GM19397 (cell line): ENCODE data around the gene KCNIP4.

ENCODE experiments used
- ATAC-seq: cut with Tn5 transposase; IDR thresholded peaks from one replicate; pipeline ENCODE4 v1.9.1; 2021; ENCODE audit warnings: mild to moderate bottlenecking, moderate library complexity; ENCODE audit not compliant: unreplicated experiment

KCNIP4 gene

DNA sequence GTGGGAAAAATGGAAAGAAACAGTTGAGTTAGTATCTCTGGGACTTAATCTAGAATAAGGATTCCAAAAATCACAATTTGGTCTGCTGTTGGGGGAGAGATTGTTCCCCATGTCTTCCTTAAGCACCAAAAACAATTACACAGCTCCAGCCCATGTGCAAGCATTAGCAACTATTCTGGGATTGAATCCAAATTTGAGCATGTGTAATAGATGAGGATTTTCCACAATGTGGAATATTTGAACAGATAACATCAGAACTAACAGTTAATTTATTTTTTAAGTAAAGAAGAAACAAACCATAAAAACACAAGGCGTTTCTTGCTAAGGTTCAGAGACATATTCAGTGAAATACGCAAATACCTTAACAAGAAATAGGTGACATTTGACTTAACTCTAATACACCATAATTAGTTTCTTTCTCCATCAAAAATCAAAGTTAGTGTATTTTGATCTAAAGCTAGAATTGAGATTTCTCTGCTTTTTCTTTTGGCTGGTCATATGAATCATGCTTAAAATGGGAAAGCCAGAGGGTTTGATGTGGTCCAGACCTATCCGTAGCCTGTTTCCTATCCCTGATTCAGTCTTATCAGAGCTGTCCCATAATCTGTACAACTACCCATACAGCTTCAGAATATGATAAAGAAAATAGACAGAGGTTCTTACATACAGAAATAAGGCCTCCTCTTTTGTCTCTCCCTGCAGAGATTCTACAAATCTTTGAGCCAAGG lies 834.9 kb downstream of the KCNIP4 start:
- no peak for ATAC-seq

DNA sequence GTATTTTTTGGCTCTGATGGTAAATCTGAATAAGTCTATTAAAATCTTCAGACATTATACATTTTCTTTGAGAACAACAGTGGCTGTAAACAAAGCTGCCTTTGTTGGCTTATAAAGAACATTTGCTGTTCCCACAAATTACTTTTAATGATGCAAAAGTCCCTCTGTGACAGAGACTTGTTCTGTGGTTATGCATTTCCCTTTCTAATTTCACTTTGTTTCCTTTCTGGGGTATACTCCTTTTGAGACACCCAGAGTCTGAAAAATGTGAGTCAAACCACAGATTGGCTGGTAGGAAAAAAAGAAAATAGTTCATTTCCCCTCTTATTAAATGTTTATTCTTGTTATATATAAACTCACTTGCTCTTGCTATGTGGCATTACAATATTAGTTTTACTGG lies 845.9 kb downstream of the KCNIP4 start:
- ATAC-seq, result no peak

DNA sequence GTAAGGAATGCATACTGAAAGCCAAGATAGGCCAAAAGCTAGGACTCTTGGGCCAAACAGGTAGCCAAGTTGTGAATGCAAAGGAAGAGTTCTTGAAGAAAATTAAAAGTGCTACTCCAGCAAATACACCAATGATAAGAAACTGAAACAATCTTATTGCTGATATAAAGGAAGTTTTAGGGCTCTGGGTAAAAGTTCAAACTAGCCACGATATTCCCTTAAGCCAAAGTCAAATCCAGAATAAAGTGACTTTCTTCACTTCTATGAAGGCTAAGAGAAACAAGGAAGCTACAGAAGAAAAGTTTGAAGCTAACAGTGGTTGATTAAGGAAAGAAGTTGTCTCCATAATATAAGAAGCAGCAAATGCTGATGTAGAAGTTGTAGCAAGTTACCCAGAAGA lies 850.7 kb downstream of the KCNIP4 start:
- ATAC-seq, result no peak

DNA sequence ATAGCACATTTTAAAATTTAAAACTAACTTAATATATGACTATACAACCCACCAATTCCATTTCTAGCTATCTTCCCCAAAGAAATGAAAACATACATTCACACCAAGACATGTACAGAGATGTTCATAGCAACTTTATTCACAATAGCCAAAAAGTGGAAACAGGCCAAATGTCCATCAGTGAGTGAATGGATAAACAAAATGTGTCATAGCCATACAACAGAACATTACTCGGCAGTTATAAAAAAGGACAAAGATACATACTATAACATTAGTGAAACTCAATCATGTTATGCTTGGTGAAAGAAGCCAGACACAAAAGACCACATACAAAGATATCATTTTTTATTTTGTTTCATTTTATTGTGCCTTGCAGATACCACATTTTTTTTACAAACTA lies 851.5 kb downstream of the KCNIP4 start:
- ATAC-seq, result no peak

DNA sequence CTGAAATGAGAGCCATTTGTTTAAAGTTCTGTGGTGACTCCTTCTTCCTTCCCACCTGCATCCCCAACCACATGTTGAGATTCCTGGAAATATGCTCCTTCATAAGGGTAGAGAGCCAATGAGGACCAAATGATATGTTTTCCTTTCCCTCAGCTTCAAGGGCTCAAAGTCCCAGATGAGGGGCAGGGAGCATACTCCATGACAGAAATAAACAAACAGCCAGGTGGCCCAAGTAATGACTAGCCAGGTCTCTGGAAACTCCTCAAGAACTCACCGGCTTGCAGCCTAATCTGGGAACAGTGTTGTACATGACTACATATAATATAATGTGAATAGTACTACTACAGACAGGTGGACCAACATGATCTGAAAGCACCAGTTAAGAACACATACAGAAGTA lies 856.0 kb downstream of the KCNIP4 start:
- no peak for ATAC-seq

DNA sequence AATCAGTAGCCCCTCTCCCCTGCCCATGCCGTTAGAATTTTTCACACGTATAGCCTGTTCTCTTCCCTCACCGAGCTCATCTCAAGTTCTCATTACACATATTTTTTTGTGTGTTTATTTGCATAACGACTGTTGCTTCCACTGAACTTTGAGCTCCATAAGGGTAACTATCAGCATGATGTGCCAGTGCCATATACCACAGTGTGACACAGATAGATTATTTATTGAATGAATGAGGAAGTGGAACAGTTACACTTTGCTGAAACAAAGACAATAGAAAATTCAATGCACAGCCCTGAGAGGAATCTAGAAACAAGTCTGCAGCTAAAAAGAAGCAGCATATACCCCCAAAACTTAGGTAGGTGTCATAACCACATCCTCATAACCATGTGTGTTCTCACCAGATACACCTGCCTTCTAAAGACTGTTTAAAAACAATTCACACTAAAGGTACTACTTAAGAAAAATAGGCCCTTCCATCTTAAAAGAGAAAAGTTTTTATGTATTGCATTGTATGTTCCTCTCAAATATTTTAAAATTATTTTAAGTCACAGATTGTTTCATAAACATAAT lies 858.4 kb downstream of the KCNIP4 start:
- ATAC-seq, result no peak

DNA sequence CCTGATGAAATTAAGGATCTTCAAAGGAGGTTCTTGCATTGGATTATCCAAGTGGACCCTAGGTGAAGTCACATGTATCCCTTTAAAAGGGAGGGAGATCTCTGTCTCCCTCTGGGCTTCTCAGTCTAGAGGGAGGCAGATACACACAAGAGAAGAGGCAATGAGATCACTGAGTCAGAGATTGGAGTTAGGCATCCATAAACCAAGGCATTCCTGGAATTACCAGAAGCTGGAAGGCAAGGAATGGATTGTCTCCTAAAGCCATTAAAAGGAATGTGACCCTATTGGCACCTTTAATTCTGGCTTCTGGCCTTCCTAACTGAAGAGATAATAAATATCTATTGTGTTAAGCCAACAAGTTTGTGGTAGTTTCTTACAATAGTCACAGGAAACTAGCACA lies 865.2 kb downstream of the KCNIP4 start:
- ATAC-seq, result no peak

DNA sequence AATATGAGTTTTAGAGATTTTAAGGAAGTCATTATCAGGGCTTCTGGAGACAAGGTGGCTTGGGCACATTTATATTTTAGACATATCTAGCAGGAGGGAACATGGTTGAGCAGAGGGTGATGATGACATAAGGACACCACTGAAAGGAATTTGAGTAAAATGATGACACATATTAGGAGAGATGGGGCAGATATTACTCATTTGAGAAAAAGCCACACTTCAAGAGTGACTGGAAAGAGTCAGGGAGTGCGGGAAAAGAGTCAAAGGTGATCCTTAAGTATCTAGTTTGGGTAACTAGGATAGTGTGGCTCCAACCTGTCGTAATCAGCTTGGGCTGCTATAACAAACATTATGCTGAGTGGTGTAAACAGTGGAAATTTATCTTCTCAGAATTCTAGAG lies 870.6 kb downstream of the KCNIP4 start:
- ATAC-seq, result no peak

DNA sequence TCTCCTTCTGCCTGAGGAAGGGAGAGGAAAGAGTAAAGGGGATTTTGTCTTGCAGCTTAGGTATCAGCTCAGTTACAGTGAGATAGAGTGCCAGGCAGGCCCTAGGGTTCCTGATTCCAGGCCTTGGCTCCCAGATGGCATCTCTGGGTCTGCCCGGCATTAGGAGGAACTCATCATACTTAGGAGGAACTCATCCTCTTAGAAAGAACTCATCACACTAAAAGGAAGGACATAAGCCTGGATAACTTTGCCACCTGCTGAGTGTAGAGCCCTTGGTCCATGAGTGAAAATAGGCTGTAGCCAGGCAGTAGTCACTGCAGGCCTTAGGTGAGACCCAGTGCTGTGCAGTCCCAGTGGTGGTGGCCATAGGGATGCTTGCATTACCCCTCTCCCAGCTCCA lies 881.2 kb downstream of the KCNIP4 start:
- ATAC-seq, result no peak

DNA sequence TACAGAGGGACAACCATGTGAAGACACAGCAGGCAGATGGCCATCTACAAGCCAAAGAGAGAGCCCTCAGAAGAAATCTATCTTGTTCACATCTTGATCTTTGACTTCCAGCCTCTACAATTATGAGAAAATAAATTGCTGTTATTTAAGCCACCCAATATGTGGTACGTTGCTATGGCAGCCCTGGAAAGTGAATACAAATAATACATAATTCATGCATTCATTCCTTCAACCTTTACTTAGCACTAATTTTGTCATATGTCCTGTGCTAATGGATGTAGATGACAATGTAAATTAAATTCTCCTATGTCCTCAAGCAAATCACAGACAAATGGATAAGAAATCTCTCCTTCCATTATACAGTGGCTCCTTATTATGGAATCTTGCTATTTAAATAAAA lies 886.7 kb downstream of the KCNIP4 start:
- no peak for ATAC-seq

DNA sequence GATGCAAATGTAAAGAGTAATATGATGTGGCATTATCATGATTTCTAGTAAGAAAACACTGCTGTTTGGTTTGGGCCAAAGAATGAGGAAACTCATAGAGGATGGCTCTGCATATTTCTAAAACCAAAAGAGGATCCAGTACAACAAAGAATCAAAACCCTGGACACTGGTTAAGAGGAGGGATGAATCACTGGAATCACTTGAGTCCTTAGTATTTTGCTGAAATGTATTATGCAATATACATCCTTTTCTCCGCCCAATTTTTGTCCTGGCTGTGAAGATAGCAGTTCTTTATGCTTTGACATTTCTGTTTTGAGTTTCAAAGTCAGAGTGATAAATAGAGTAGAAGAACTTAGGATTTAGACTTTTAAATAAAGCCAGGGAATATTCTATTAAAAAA lies 902.4 kb downstream of the KCNIP4 start:
- no peak for ATAC-seq

DNA sequence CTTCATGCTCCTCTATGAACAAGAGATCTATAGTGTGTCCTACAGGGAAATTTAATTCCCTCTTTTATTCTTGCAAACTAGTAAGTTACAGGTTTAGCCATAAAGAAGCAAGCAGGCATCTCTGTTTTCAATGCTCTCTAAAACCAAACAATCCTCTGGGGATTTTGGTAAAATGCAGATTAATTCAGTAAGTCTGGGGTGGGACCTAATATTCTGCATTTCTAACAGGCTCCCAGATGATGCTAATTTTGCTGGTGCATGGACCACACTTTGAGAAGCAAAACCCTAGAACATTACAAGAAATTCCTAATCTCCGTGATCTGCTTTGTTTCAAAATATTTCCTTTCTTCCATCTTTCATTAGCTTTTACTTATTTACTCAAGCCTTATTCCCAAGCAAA lies 903.5 kb downstream of the KCNIP4 start:
- no peak for ATAC-seq

DNA sequence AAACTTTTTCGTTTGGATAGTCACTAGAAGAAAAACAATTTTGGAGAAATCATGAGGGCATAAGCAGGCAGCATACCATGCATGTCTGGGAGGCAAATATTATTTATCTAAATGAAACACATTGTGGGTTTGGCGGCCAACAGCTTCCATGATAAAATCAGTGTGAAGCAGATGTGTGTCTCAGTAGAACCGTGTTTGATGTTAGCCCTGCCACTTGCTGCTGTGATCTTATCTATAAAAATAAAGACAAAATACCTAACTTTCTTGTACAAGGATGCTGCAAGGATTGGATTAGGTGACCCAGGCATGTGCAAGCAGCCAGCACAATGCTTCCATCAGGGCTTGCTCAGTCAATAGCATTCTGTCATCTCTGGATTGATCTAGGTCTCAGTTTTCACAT lies 906.9 kb downstream of the KCNIP4 start:
- no peak for ATAC-seq

DNA sequence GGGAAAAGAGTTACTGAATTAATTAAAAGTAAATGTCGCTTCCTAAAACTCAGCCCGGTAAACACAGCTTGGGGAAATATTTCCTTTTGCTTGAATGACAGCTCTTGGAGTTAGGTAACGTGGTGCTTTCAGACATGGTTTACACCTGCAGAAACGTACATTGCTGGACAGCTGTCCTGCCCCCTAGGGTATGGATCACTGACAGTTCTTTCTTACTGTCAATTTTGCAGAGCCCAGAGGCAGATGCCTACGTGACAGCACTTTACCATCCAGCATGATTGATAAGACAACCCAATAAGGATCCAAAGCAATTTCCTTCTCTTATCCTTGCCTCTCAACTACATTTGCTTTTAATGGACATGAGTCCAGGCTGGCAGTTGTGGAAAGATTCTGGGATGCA lies 913.8 kb downstream of the KCNIP4 start:
- no peak for ATAC-seq

DNA sequence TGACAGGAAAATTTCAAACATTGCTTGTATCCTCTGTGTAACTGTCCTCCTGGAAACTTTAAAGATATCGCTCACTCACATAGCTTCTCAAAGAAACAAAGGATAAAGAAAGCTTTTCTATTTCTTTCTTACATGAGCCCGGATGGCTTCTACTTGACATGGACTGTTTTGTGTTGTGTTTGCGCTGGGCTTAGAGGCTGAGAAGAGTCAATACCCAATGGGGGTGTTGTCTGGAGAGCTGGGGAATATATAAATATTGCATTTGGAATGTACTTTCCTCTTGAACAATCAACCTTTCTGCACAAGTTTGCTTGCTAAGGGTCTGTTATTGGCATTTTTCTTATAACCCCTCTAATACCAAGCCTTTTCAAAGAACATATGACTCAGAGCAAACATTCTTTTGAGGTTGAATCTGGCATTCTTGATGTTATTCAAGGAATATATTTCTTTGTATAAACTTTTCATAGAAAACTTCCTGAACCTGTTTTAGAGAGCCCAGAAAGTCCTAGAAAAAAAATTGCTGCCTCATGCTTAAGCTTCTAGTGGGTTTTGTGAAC lies 916.4 kb downstream of the KCNIP4 start:
- no peak for ATAC-seq

DNA sequence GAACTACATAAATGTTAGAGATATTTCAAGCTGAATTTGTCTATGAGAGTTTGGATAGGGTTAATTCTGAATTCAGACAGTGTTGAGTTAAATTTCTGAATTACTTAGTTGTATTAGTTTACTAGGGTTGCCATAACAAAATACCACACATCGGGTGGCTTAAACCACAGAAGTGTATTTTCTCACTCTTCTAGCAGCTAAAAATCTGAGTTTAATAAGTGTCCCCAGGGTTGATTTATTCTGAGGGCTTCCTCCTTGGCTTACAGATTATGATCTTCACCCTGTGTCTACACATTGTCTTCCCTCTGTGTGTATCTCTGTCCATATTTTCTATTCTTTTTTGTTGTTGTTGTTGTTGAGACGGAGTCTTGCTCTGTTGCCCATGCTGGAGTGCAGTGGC lies 929.8 kb downstream of the KCNIP4 start:
- ATAC-seq, result no peak

DNA sequence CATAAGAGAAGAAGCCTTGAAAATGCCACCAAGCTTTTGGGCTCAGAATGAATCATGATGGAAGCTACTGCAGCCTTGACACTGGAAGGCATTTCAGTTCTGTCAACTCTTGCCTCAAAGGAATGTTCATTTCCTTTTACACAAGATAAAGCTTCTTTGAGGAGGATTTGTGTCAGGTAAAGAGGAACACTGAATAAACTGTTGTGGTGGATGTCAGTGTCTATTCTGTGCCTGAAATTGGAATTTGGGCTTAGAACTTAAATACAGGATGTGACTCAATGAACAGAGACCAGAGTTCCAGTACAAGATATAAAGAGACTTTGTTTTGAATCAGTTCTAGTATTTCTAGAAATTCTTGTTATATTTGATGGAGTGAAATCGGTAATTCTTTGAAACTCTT lies 935.1 kb downstream of the KCNIP4 start:
- ATAC-seq, result no peak

DNA sequence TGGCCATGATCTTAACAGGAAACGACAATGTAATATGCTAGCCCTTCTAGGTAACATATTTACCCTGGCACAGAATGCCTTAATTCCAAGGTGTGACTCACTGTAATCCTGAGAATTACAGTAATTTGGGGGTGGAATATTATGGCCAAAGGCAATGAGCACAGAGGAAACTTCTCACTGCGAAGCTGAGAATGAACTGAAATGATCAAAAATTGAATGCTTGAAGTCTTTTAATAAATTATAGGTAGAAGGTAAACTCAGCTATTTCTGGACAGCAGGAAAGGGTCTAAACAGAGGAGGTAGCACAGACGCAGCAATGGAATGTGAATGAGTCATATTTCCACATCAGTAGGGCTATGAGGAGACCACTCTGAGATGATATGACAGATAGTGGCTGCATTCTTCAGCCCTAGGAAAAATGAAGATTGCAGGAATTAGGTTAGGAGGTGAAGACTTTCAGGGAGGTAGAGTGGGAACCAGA lies 935.7 kb downstream of the KCNIP4 start:
- no peak for ATAC-seq

DNA sequence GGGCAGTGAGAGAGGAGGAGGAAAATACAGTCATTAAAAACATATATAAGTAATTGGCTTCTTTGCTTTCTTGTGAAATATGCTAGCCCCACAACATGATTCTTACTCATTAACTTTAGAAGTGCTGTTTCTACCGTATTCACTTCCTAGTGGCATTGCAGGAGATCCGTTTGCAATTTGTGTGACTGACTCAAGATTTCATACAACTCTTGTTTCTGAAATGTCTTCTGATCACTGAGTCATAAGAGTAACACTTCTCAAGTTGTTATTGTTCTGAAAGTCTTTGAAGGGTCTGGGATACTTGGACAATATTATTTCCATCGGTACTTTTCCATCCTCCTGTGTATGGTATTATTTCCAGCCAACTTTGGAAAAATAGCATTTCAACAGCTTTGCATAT lies 937.5 kb downstream of the KCNIP4 start:
- no peak for ATAC-seq

DNA sequence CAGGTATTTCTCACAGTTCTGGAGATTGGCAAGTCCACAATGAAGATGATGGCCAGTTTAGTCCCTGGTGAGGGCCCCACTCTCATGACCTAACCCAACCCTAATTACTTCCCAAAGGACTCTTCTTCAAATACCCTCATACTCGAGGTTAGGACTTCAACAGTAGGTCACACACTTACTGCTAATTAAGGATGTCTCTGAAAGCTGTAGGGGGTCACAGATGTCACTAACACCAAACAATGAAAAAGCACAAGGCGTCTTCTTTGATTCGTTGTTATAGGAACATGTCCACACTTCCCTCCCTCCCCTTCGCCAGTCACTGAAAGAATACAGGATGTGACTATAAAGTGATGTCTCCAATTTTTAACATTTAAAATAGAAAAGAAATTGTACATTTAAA lies 938.6 kb downstream of the KCNIP4 start:
- ATAC-seq, result no peak

DNA sequence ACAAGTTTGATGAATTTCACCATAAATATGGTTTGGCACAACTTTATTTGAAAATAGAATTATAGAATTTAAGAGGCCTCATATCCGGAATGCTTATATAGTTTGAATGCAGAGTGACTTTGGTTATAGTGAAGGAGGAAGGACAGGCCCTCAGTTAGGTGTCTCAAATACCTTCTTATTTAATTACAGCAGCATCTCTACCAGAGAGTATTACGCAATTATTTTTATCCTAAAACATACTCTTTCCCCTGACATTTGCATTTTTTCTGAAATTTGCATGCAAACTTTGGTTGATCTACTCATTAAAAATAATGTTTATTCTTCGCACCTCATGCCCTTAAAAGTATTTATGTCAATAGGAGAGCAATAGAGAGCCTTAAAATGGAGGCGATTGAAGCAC lies 942.9 kb downstream of the KCNIP4 start:
- no peak for ATAC-seq

DNA sequence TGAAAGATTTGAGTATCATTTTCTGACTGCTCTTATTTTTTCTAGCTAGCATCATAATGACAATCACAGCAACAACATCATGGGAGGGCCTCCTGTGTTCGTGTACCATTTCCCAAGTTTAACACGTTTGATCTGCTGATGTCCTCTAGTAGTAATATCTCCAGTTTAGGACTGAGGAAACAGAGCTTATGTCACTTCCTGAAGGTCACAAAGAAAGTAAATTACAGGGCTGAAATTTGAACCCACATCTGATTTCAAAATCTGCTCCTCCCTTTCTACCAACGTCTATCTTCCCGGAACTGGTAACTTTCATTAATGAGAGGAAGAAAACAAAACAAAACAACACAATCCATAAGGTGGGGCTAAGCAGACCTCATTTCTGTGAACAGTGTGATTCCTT lies 945.6 kb downstream of the KCNIP4 start:
- no peak for ATAC-seq

DNA sequence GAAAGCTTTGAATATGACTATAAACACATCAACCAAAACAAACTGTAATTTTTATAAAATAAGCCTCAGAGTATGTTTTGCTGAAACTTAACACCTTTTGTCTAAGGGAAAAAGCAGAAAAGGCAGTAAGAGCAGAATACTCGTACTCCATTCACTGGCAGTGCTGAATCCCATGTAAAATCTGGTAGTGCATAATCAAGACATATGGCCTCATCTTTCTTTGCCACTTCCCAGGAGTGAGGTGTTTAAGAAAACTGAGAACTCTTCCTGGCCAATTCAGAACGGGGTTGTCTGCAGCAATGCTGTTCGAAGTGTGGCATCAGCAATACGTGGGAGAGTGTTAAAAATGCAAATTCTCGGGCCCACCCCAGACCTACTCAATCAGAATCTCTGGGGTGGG lies 946.3 kb downstream of the KCNIP4 start:
- ATAC-seq, result no peak
